Heart left ventricle (tissue), 13 donors: Measurements from ENCODE around the gene ARVCF.

Experiments
- CTCF ChIP-seq, 12 donors: fragments of 200-600 bp; sonication (generic) in 4 of 12; IDR thresholded peaks; one replicate each; pipeline versions ENCODE4 v1.5.0 to v1.8.0; 2018 to 2022; ENCODE audit warnings: antibody characterized with exemption in 12 of 12, mild to moderate bottlenecking in 5 of 12
- POLR2A ChIP-seq, 2 donors: fragments of 450-650 bp; IDR thresholded peaks; one replicate each; pipeline ENCODE4 v1.6.1; 2017; ENCODE audit warnings: antibody characterized with exemption in 2 of 2, mild to moderate bottlenecking in 2 of 2, moderate library complexity in 2 of 2
- donor health status: ischemic (EF 13 %, LVEDD 7.1; RV severe dilation, severe dysfunction).
- donor health status: DM: no; HTN: yes; CAD: no.
- donor health status: DM: no; HTN: no; CAD: no.
- donor health status: ischemic (EF 25% LVEDD 6.9; RV normal size, moderate dysfunction).
- donor health status: ischemic (EF 25% LVEDD 5.7; RV mildly dilated, moderate dysfunction).
- donor health status: ischemic (EF 35%, LVEDD 5.7; RV mildly dilated, moderate dysfunction).
- donor health status: nonischemic (EF 11% LVEDD 7.7; RV severe dilation, severe dysfunction).
- donor health status: DM: yes; HTN: yes; CAD: no.
- donor health status: PGD.
- donor health status: ischemic (EF 29% LVEDD 5.4; RV normal size, mild dysfunction).
- donor health status: nonischemic (EF 23%, LVEDD 6.1; RV moderate dilation, normal function).

- TF ChIP-seq CTCF (IDR thresholded peaks at IDR 0.05): no peak
- no peak for TF ChIP-seq POLR2A (IDR thresholded peaks at IDR 0.05)
These were observed 20.1 kb upstream of the ARVCF start for GRCh38 chr22:20036535-20037392.
